ENCODE results near the gene NEK11. TPM values are rescaled to one million over a fixed set of nuclear protein-coding genes. Genes with fewer than 3 reads are reported as not detected.

Gene NEK11
- total RNA-seq, 3 donors from 2014 or later, result 3.9 to 9.4 (median 5.8) TPM

- TF ChIP-seq CTCF (IDR thresholded peaks at IDR 0.05), result no peak
- peaks cover 25% of the 10 kb centered on the region for H3K4me1 ChIP-seq (ENCODE audit: low read depth)
- H3K9me3 ChIP-seq, result no peaks in the 10 kb centered on the region
- ATAC-seq (peak; percentile 95), DNase-seq (peak; percentile 99 to 100 (median 100))
- H3K4me3 ChIP-seq, result peak within 1 kb of the TSS; percentile 65
- intact Hi-C loops (cut with DNase I, micrococcal nuclease), result loop anchor here in 1 of 2 donors (10.0 kb wide), 1 partner anchor 123 kb away; the partner anchor contains the start of gene MRPL3
- no peaks in the 10 kb centered on the region for H3K36me3 ChIP-seq (ENCODE audit: low read depth)
Observed at GRCh38 chr3:131381445-131382291, 355.0 kb downstream of the NEK11 start, which contains the start of gene NUDT16. TSS of gene NUDT16 (plus strand) at chr3:131381774. CDS start at chr3:131381805, 31 bp downstream.

GRCh38 chr3:131386429-131387165 is 359.9 kb downstream of the NEK11 start:
- Histone ChIP-seq H3K9me3 (no peaks in the 10 kb centered on the region), H3K4me1 (ENCODE audit: low read depth) (peaks cover 35% of the 10 kb centered on the region), H3K36me3 (ENCODE audit: low read depth) (no peaks in the 10 kb centered on the region), H3K4me3 (no peak overlapping the region)
- no peak for TF ChIP-seq CTCF (IDR thresholded peaks at IDR 0.05)
- ATAC-seq (peak; percentile 88), DNase-seq (peak; percentile 77 to 85 (median 79))
- intact Hi-C loops (cut with DNase I, micrococcal nuclease), result loop anchor here in 1 of 2 donors (10.0 kb wide), 1 partner anchor 118 kb away; the partner anchor contains the start of gene MRPL3

GRCh38 chr3:131387796-131388489 is 361.3 kb downstream of the NEK11 start:
- DNase-seq, result no peak
- peak; percentile 9 for ATAC-seq
- intact Hi-C loops (cut with DNase I, micrococcal nuclease), result loop anchor here in 1 of 2 donors (10.0 kb wide), 1 partner anchor 117 kb away; the partner anchor contains the start of gene MRPL3
- Histone ChIP-seq H3K4me3 (no peak overlapping the region), H3K4me1 (ENCODE audit: low read depth) (peaks cover 28% of the 10 kb centered on the region), H3K9me3 (no peaks in the 10 kb centered on the region), H3K36me3 (ENCODE audit: low read depth) (no peaks in the 10 kb centered on the region)
- no peak for TF ChIP-seq CTCF (IDR thresholded peaks at IDR 0.05)

- Histone ChIP-seq H3K36me3 (ENCODE audit: low read depth) (no peaks in the 10 kb centered on the region), H3K4me1 (ENCODE audit: low read depth) (peaks cover 26% of the 10 kb centered on the region), H3K4me3 (no peak overlapping the region), H3K9me3 (no peaks in the 10 kb centered on the region)
- intact Hi-C loops (cut with DNase I, micrococcal nuclease), result loop anchor here in 1 of 2 donors (10.0 kb wide), 1 partner anchor 116 kb away; the partner anchor contains the start of gene MRPL3
- TF ChIP-seq CTCF (IDR thresholded peaks at IDR 0.05), result no peak
- ATAC-seq (no peak), DNase-seq (no peak)
Observed at GRCh38 chr3:131388490-131388799, 361.8 kb downstream of the NEK11 start.

- Histone ChIP-seq H3K4me1 (ENCODE audit: low read depth) (peaks cover 23% of the 10 kb centered on the region), H3K9me3 (no peaks in the 10 kb centered on the region), H3K4me3 (no peak overlapping the region), H3K36me3 (ENCODE audit: low read depth) (no peaks in the 10 kb centered on the region)
- intact Hi-C loops (cut with DNase I, micrococcal nuclease), result no loop called here
- no peak for TF ChIP-seq CTCF (IDR thresholded peaks at IDR 0.05)
- no peak for DNase-seq
- no peak for ATAC-seq
Observed at GRCh38 chr3:131390331-131390730, 363.7 kb downstream of the NEK11 start.

Measured in mucosa of descending colon (tissue), 3 donors.